Colonic mucosa (tissue), 4 donors: ENCODE measurements around the gene PPP1R3D. TPM values are rescaled to one million over a fixed set of nuclear protein-coding genes. Genes with fewer than 3 reads are reported as not detected.
"Not testable (repeated sequence)": the region's sequence is repeated elsewhere in the genome, so short reads cannot be mapped to it uniquely, and the experiment has no call there.

Experiments used
- DNase-seq: peaks from one replicate; pipeline ENCODE4 v3.0.0-alpha.2; 2020
- H3K27ac ChIP-seq: fragments of 200-600 bp; one replicate; pipeline ENCODE4 v1.8.0; 2021
- H3K27me3 ChIP-seq: fragments of 200-600 bp; one replicate; pipeline ENCODE4 v1.8.0; 2021
- H3K36me3 ChIP-seq: fragments of 200-600 bp; one replicate; pipeline ENCODE4 v1.8.0; 2021
- H3K4me1 ChIP-seq: fragments of 200-600 bp; one replicate; pipeline ENCODE4 v1.8.0; 2021; ENCODE audit warnings: mild to moderate bottlenecking
- H3K4me3 ChIP-seq: fragments of 200-600 bp; one replicate; pipeline ENCODE4 v1.8.0; 2021
- H3K9ac ChIP-seq, 2 donors: one replicate each; pipeline ENCODE4 v1.7.0; 2013; ENCODE audit warnings: control low read depth in 2 of 2, low read depth in 2 of 2, low read length in 2 of 2
- H3K9me3 ChIP-seq: fragments of 200-600 bp; one replicate; pipeline ENCODE4 v1.8.0; 2021
- intact Hi-C: fragments of 100-400 bp; cut with DNase I; formaldehyde crosslinking; loops from one replicate; pipeline ENCODE4 v1.14.1; 2022
- total RNA-seq, 2 donors: library from RNA; stranded (reverse); fragmentation: NEBNext Ultra II Directional in 1 of 2; extraction: Animal tissue kit (Norgen Biotek cat#: 25700) in 1 of 2; gene quantifications; one replicate each; pipeline ENCODE4 v1.2.1, GENCODE V29; 2021
- TF ChIP-seq, protein P1 (sequence below): fragments of 200-600 bp; IDR thresholded peaks from one replicate; pipeline ENCODE4 v1.8.0; 2022; ENCODE audit warnings: antibody characterized with exemption, mild to moderate bottlenecking
- donor health status: healthy.
- donor health status: DM: no; HTN: no; CAD: no.
- donor health status: DM: no; HTN: no; CAD: no.

The PPP1R3D gene
- total RNA-seq, 2 donors from 2014 or later: 6.3 to 9.2 TPM

DNA sequence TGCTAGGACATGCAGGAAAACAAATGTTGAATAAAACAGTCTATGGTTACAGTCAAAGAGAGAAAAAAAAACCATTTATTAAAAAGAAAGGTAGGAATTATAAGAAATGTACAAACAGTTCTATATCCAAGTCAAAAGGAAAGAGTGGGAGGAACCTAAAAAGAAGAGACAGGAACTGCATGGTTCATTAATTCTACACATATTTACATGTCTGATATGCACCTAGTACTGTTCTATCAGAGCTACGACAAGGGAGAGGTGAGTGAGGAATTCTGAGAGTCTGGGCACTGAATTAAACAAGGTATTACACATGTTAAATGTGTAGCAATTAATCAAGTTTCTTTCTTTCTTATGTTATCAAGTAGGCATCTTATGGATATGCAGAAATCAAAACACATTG is 48.5 kb downstream of the PPP1R3D start:
- no peak overlapping the region for H3K27ac ChIP-seq
- no peaks in the 10 kb centered on the region for H3K9me3 ChIP-seq
- no peak for DNase-seq
- H3K9ac ChIP-seq: no peak overlapping the region
- H3K27me3 ChIP-seq: no peaks in the 10 kb centered on the region
- no peak overlapping the region for H3K4me3 ChIP-seq
- H3K36me3 ChIP-seq: no peaks in the 10 kb centered on the region
- intact Hi-C loops: no loop called here
- TF ChIP-seq, protein P1, sequence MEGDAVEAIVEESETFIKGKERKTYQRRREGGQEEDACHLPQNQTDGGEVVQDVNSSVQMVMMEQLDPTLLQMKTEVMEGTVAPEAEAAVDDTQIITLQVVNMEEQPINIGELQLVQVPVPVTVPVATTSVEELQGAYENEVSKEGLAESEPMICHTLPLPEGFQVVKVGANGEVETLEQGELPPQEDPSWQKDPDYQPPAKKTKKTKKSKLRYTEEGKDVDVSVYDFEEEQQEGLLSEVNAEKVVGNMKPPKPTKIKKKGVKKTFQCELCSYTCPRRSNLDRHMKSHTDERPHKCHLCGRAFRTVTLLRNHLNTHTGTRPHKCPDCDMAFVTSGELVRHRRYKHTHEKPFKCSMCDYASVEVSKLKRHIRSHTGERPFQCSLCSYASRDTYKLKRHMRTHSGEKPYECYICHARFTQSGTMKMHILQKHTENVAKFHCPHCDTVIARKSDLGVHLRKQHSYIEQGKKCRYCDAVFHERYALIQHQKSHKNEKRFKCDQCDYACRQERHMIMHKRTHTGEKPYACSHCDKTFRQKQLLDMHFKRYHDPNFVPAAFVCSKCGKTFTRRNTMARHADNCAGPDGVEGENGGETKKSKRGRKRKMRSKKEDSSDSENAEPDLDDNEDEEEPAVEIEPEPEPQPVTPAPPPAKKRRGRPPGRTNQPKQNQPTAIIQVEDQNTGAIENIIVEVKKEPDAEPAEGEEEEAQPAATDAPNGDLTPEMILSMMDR: no peak
- H3K4me1 ChIP-seq: no peaks in the 10 kb centered on the region

DNA sequence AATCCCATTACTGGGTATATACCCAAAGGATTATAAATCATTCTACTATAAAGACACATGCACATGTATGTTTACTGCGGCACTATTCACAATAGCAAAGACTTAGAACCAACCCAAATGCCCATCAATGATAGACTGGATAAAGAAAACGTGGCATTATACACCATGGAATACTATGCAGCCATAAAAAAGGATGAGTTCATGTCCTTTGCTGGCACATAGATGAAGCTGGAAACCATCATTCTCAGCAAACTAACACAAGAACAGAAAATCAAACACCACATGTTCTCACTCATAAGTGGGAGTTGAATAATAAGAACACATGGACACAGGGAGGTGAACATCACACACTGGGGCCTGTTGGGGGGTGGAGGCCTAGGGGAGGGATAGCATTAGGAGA is 50.1 kb downstream of the PPP1R3D start:
- H3K4me1 ChIP-seq, H3K27me3 ChIP-seq, H3K36me3 ChIP-seq, H3K9ac ChIP-seq, H3K9me3 ChIP-seq, H3K4me3 ChIP-seq, DNase-seq, intact Hi-C loops, H3K27ac ChIP-seq: not testable (repeated sequence)

DNA sequence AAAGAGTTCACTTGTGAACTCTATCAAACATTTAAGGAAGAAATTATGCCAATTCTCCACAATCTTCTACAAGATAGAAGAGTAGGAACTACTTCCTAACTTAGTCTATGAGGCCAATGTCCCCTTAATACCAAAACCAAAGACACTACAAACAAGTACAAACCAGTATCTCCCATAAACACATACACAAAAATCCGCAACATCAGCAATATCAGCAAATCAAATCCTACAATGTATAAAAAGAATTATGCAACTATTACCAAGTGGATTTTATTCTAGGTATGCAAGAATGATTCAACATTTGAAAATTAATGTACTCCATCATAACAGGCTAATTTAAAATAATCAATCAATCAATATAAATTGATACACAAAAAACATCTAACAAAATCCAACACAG is 52.1 kb downstream of the PPP1R3D start:
- Histone ChIP-seq H3K27me3 (no peaks in the 10 kb centered on the region), H3K4me1 (no peaks in the 10 kb centered on the region), H3K4me3 (no peak overlapping the region), H3K27ac (no peak overlapping the region), H3K9ac (no peak overlapping the region), H3K9me3 (no peaks in the 10 kb centered on the region), H3K36me3 (no peaks in the 10 kb centered on the region)
- TF ChIP-seq, protein P1: no peak
- DNase-seq: no peak
- intact Hi-C loops: no loop called here

Other genes starting within 250 kb of the PPP1R3D start
- 1 to 10 TPM in 1 of 2 donors, under 1 TPM in 1; 0.74 to 1.1 TPM for gene SYCP2, start 6.7 kb downstream of the PPP1R3D start, total RNA-seq
- 10 to 100 TPM in 1 of 2 donors, 1 to 10 TPM in 1; 5.5 to 11.2 TPM for gene FAM217B, start 84 bp upstream of the PPP1R3D start, total RNA-seq
- under 1 TPM; 0.27 to 0.45 TPM for gene CDH26, start 18.1 kb upstream of the PPP1R3D start, total RNA-seq